Ectodermal cell (in vitro differentiated cells): Measurements from ENCODE around the gene CCDC12.

ENCODE experiments used
- H3K27ac ChIP-seq: 2 replicates; pipeline ENCODE4 v1.7.0; 2013; ENCODE audit warnings: mild to moderate bottlenecking, low read depth, low read length; ENCODE audit not compliant: insufficient read depth, poor library complexity, severe bottlenecking
- H3K27me3 ChIP-seq: 2 replicates; pipeline ENCODE4 v1.7.0; 2013; ENCODE audit warnings: mild to moderate bottlenecking, low read length; ENCODE audit not compliant: insufficient read depth, control insufficient read depth, poor library complexity, severe bottlenecking
- H3K36me3 ChIP-seq: one replicate; pipeline ENCODE4 v1.7.0; 2013; ENCODE audit warnings: low read length; ENCODE audit not compliant: control insufficient read depth, insufficient read depth
- H3K4me1 ChIP-seq: one replicate; pipeline ENCODE4 v1.7.0; 2013; ENCODE audit warnings: low read length; ENCODE audit not compliant: control insufficient read depth, insufficient read depth
- H3K4me3 ChIP-seq: 2 replicates; pipeline ENCODE4 v1.7.0; 2013; ENCODE audit warnings: low read depth, low read length, control low read depth; ENCODE audit not compliant: insufficient read depth
- H3K9me3 ChIP-seq: 2 replicates; pipeline ENCODE4 v1.7.0; 2013; ENCODE audit warnings: mild to moderate bottlenecking, low read length, moderate library complexity; ENCODE audit not compliant: control insufficient read depth
- WGBS, 2 experiments: methylation state at CpG; one replicate each; pipeline ENCODE4 v1.1.7; 2013; ENCODE audit warnings: missing lambda C conversion rate in 2 of 2; 5-methylcytosine and 5-hydroxymethylcytosine counted together

CCDC12 gene

GRCh38 chr3:46955801-46956259 lies 20.7 kb downstream of the CCDC12 start:
- H3K27me3 ChIP-seq: no peaks in the 10 kb centered on the region
- no peaks in the 10 kb centered on the region for H3K9me3 ChIP-seq
- no peaks in the 10 kb centered on the region for H3K36me3 ChIP-seq
- H3K4me1 ChIP-seq: peaks cover 24% of the 10 kb centered on the region
- 94 to 96% methylated on average over 3 of the region's 3 CpGs for whole genome bisulfite sequencing, 2 experiments
- H3K4me3 ChIP-seq: no peak overlapping the region
- H3K27ac ChIP-seq: no peak overlapping the region

- no peak overlapping the region for H3K27ac ChIP-seq
- no peaks in the 10 kb centered on the region for H3K9me3 ChIP-seq
- H3K27me3 ChIP-seq: no peaks in the 10 kb centered on the region
- peaks cover 17% of the 10 kb centered on the region for H3K4me1 ChIP-seq
- H3K36me3 ChIP-seq: no peaks in the 10 kb centered on the region
- no peak overlapping the region for H3K4me3 ChIP-seq
- 92 to 94% methylated on average over 5 of the region's 5 CpGs for WGBS, 2 experiments
These were observed 21.4 kb downstream of the CCDC12 start for GRCh38 chr3:46955157-46955556.

DNA sequence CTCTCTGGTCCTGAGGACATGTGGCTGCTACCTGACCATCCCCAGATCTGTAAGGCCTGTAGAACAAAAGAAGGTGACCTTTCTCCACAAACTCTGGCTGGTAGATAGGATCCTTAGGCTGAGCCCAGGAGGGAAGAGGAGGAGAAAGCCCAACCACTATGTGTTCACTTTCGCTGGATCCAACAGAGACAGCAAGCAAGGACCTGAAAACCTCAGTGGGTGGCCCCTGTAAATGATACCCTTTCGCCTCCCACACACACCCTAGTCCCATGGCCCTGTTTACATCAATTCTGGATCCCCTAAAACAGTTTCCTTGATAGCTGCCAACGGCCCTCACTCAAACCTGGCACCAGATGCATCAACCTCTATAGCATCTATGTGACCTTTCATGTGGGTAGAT lies 22.4 kb downstream of the CCDC12 start:
- Histone ChIP-seq H3K9me3 (no peaks in the 10 kb centered on the region), H3K36me3 (no peaks in the 10 kb centered on the region), H3K4me1 (peaks cover 18% of the 10 kb centered on the region), H3K4me3 (no peak overlapping the region), H3K27me3 (no peaks in the 10 kb centered on the region), H3K27ac (no peak overlapping the region)
- 72 to 78% methylated on average over 3 of the region's 3 CpGs for WGBS, 2 experiments

DNA sequence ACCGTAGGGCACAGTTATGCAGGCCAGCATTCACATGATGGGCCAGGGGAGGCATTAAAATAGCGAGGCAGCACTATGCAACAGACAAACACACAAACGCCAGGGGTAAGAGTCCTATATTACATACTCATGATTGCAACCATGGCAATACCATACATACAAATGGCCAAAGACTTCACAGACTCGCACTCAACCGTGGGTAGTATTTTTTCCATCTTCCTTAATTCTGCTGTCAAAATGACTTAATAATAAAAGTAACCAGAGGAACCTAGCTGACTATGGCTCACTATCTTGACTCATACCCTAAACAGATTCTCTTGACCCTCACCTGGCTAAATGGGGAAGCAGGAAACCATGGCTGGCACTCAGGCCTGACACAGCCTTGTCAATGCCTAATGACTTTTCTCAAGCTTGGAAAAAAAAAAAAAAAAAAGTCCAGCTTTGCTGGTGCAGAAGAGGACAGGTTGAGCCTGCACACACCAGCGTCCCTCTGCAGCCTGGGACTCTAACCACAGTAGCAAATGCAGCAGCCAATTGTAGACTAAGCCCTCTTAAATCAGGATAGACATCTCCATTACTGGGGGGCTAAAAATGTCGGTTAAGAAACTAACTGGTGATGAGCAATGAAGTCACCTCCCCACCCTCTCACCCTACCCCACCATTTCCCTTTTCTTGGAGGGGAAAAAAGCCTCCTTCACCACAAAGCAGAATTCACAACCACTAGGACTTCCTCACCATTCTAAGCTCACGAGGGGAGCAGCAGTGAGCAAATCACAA lies 23.1 kb downstream of the CCDC12 start:
- H3K4me3 ChIP-seq: no peak overlapping the region
- no peaks in the 10 kb centered on the region for H3K36me3 ChIP-seq
- H3K27ac ChIP-seq: no peak overlapping the region
- H3K9me3 ChIP-seq: no peaks in the 10 kb centered on the region
- 86 to 89% methylated on average over 8 of the region's 8 CpGs for WGBS, 2 experiments
- peaks cover 21% of the 10 kb centered on the region for H3K4me1 ChIP-seq
- no peaks in the 10 kb centered on the region for H3K27me3 ChIP-seq

DNA sequence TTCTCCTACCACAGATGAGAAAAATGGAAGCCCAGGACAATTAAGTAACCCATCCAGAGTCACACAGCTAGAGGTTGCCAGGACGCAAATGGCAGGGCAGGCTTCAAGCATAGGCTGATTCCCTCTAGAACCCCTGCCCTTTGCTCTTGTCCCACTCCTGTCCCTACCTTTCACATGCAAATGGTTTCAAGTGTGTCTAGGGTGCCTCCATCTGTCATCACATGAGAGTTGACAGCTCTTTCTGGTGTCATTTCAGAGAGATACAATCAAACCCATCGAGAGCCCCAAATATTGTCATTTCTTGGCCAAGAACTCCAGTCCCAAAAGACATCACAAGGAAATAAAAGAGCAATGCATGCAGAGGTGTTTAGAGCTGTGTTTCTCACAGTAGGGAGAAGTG lies 23.7 kb downstream of the CCDC12 start:
- Histone ChIP-seq H3K27me3 (no peaks in the 10 kb centered on the region), H3K27ac (no peak overlapping the region)
- WGBS, 2 experiments: 81 to 86% methylated on average over 2 of the region's 2 CpGs

GRCh38 chr3:46950650-46951241 lies 25.8 kb downstream of the CCDC12 start:
- Histone ChIP-seq H3K36me3 (no peaks in the 10 kb centered on the region), H3K9me3 (no peaks in the 10 kb centered on the region), H3K4me1 (peaks cover 21% of the 10 kb centered on the region), H3K27ac (no peak overlapping the region), H3K4me3 (no peak overlapping the region), H3K27me3 (no peaks in the 10 kb centered on the region)
- WGBS, 2 experiments: 87 to 89% methylated on average over 6 to 7 of the region's 7 CpGs

More for the DNA sequence above, 23.7 kb downstream of the CCDC12 start:
- no peak overlapping the region for H3K4me3 ChIP-seq
- no peaks in the 10 kb centered on the region for H3K36me3 ChIP-seq
- peaks cover 21% of the 10 kb centered on the region for H3K4me1 ChIP-seq
- no peaks in the 10 kb centered on the region for H3K9me3 ChIP-seq

DNA sequence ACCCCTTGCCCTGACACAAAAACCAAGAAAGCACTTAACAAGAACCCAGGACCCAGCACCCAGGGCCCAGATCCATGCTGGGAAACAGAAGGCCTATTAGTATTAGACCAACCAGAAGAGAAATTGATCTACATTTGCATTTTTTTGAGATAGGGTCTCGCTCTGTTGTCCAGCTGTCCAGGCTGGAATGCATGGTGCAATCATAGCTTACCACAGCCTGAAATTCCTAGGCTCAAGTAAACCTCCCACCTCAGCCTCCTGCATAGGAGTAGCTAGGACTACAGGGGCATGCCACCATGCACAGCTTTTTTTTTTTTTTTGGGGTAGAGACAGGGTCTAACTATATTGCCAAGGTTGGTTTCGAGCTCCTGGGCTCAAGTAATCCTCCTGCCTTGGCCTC lies 26.4 kb downstream of the CCDC12 start:
- Histone ChIP-seq H3K9me3 (no peaks in the 10 kb centered on the region), H3K27ac (no peak overlapping the region), H3K36me3 (no peaks in the 10 kb centered on the region), H3K27me3 (no peaks in the 10 kb centered on the region), H3K4me3 (no peak overlapping the region), H3K4me1 (peaks cover 21% of the 10 kb centered on the region)
- 92 to 96% methylated on average over 2 of the region's 2 CpGs for WGBS, 2 experiments

DNA sequence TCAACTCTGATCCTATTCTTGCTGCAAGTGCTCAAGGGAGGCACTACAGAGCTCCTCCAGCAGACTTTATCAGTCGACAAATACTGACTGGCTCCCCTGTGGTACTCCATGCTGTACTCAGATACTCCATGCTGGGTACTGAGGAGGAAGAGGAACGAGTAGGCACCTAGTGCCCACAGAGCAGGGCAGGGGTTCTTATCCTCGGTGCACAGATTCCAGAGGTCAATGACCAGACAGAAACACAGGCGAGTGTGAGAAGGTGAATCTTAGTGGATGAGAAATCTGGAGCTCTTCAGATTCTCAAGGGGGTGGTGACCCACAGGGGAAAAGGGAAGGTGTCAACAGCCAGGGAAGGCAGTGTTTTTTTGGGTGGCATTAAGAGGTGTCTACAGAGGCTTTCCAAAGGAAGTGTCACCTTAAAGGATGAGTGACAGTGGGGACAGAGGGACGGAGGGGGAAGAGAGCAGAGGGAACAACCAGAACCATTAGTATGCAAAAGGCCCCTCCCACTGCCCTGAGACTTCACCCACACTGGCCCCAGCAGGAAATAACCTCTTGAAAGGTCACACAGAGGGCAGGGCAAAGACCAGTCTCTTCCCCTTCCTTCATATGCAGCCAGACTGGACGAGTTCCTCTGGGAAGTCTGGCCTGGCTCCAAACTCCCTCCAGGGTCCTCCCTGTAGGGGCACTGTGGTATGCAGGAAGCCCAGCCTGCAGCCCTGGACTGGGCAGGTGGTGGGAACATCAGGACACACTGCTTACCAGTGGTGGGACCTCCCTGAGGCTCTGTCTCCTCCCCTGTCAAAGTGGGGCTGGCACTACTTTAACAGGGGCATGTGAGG lies 27.5 kb downstream of the CCDC12 start:
- H3K36me3 ChIP-seq: no peaks in the 10 kb centered on the region
- H3K27me3 ChIP-seq: no peaks in the 10 kb centered on the region
- no peaks in the 10 kb centered on the region for H3K9me3 ChIP-seq
- no peak overlapping the region for H3K27ac ChIP-seq
- WGBS, 2 experiments: 76 to 83% methylated on average over 6 of the region's 6 CpGs
- H3K4me1 ChIP-seq: peaks cover 16% of the 10 kb centered on the region
- no peak overlapping the region for H3K4me3 ChIP-seq

- peaks cover 10% of the 10 kb centered on the region for H3K4me1 ChIP-seq
- WGBS, 2 experiments: 89 to 90% methylated on average over 19 of the region's 19 CpGs
- H3K9me3 ChIP-seq: no peaks in the 10 kb centered on the region
- H3K27me3 ChIP-seq: no peaks in the 10 kb centered on the region
- no peak overlapping the region for H3K4me3 ChIP-seq
- H3K27ac ChIP-seq: no peak overlapping the region
- H3K36me3 ChIP-seq: no peaks in the 10 kb centered on the region
These were observed 28.4 kb downstream of the CCDC12 start for GRCh38 chr3:46947981-46948791.
